HEK293 (cell line): ENCODE results near the gene GALK1.

Source experiments
- ELK4 ChIP-seq: IDR thresholded peaks from 2 replicates; pipeline ENCODE4 v1.6.1; 2011; ENCODE audit warnings: mild to moderate bottlenecking, low read depth, low read length, borderline replicate concordance
- HOXD13 ChIP-seq: sonication (generic); formaldehyde crosslinking; IDR thresholded peaks from 2 replicates; pipeline ENCODE4 v1.8.0; 2022; ENCODE audit warnings: missing genetic modification reagents, borderline replicate concordance
- KLF1 ChIP-seq: fragments of 450-650 bp; formaldehyde crosslinking; IDR thresholded peaks from 2 replicates; pipeline ENCODE4 v1.5.1; 2016; ENCODE audit warnings: missing biosample characterization, missing genetic modification characterization
- TCF7L2 ChIP-seq: IDR thresholded peaks from 2 replicates; pipeline ENCODE4 v1.6.1; 2011; ENCODE audit warnings: low read depth, mild to moderate bottlenecking, inconsistent platforms, low read length, moderate library complexity, borderline replicate concordance
- ZBTB17 ChIP-seq: fragments of 450-650 bp; formaldehyde crosslinking; IDR thresholded peaks from 2 replicates; pipeline ENCODE4 v1.5.1; 2016; ENCODE audit warnings: missing biosample characterization, missing genetic modification characterization
- ZBTB26 ChIP-seq: fragments of 450-650 bp; formaldehyde crosslinking; optimal IDR thresholded peaks from 2 replicates; pipeline ENCODE3; 2016; ENCODE audit warnings: missing biosample characterization, mild to moderate bottlenecking, missing genetic modification characterization
- ZNF138 ChIP-seq: fragments of 450-650 bp; formaldehyde crosslinking; IDR thresholded peaks from 2 replicates; pipeline ENCODE4 v1.5.1; 2016; ENCODE audit warnings: missing biosample characterization, missing genetic modification characterization, borderline replicate concordance
- ZNF530 ChIP-seq: fragments of 450-650 bp; formaldehyde crosslinking; IDR thresholded peaks from 2 replicates; pipeline ENCODE4 v1.5.1; 2016; ENCODE audit warnings: low read depth, missing biosample characterization, missing genetic modification characterization
- ZSCAN23 ChIP-seq: fragments of 450-650 bp; formaldehyde crosslinking; IDR thresholded peaks from 2 replicates; pipeline ENCODE4 v1.5.1; 2016; ENCODE audit warnings: missing biosample characterization, missing genetic modification characterization
- ZXDB ChIP-seq: fragments of 450-650 bp; formaldehyde crosslinking; IDR thresholded peaks from 2 replicates; pipeline ENCODE4 v1.5.1; 2016; ENCODE audit warnings: missing biosample characterization, missing genetic modification characterization
- TF ChIP-seq, protein P1 (sequence below): fragments of 450-650 bp; formaldehyde crosslinking; IDR thresholded peaks from 2 replicates; pipeline ENCODE4 v1.5.1; 2016; ENCODE audit warnings: missing biosample characterization, missing genetic modification characterization
- TF ChIP-seq, protein P2 (sequence below): fragments of 450-650 bp; formaldehyde crosslinking; IDR thresholded peaks from 2 replicates; pipeline ENCODE4 v1.5.1; 2017; ENCODE audit warnings: missing biosample characterization, missing genetic modification characterization
- TF ChIP-seq, protein P3 (sequence below): fragments of 450-650 bp; formaldehyde crosslinking; IDR thresholded peaks from 2 replicates; pipeline ENCODE4 v1.5.1; 2016; ENCODE audit warnings: missing biosample characterization, missing genetic modification characterization

- TF ChIP-seq, protein P1, sequence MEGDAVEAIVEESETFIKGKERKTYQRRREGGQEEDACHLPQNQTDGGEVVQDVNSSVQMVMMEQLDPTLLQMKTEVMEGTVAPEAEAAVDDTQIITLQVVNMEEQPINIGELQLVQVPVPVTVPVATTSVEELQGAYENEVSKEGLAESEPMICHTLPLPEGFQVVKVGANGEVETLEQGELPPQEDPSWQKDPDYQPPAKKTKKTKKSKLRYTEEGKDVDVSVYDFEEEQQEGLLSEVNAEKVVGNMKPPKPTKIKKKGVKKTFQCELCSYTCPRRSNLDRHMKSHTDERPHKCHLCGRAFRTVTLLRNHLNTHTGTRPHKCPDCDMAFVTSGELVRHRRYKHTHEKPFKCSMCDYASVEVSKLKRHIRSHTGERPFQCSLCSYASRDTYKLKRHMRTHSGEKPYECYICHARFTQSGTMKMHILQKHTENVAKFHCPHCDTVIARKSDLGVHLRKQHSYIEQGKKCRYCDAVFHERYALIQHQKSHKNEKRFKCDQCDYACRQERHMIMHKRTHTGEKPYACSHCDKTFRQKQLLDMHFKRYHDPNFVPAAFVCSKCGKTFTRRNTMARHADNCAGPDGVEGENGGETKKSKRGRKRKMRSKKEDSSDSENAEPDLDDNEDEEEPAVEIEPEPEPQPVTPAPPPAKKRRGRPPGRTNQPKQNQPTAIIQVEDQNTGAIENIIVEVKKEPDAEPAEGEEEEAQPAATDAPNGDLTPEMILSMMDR: peak; percentile 34; the same call in 1 of the 2 replicates
- TF ChIP-seq ZXDB (tag by site-specific recombination) (no peak), ZBTB26 (tag by site-specific recombination) (no peak), ZNF530 (tag by site-specific recombination) (no peak), ZNF138 (no peak), ZSCAN23 (tag by site-specific recombination) (no peak), HOXD13 (CRISPR knock-in tag) (no peak), TCF7L2 (no peak), KLF1 (no peak), ZBTB17 (peak; percentile 33; the same call in 1 of the 2 replicates), ELK4 (no peak)
- TF ChIP-seq, protein P2, sequence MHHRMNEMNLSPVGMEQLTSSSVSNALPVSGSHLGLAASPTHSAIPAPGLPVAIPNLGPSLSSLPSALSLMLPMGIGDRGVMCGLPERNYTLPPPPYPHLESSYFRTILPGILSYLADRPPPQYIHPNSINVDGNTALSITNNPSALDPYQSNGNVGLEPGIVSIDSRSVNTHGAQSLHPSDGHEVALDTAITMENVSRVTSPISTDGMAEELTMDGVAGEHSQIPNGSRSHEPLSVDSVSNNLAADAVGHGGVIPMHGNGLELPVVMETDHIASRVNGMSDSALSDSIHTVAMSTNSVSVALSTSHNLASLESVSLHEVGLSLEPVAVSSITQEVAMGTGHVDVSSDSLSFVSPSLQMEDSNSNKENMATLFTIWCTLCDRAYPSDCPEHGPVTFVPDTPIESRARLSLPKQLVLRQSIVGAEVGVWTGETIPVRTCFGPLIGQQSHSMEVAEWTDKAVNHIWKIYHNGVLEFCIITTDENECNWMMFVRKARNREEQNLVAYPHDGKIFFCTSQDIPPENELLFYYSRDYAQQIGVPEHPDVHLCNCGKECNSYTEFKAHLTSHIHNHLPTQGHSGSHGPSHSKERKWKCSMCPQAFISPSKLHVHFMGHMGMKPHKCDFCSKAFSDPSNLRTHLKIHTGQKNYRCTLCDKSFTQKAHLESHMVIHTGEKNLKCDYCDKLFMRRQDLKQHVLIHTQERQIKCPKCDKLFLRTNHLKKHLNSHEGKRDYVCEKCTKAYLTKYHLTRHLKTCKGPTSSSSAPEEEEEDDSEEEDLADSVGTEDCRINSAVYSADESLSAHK (tag by site-specific recombination): no peak
- TF ChIP-seq, protein P3, sequence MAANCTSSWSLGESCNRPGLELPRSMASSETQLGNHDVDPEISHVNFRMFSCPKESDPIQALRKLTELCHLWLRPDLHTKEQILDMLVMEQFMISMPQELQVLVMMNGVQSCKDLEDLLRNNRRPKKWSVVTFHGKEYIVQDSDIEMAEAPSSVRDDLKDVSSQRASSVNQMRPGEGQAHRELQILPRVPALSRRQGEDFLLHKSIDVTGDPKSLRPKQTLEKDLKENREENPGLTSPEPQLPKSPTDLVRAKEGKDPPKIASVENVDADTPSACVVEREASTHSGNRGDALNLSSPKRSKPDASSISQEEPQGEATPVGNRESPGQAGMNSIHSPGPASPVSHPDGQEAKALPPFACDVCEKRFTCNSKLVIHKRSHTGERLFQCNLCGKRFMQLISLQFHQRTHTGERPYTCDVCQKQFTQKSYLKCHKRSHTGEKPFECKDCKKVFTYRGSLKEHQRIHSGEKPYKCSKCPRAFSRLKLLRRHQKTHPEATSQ (tag by site-specific recombination): no peak
These were observed 6.6 kb upstream of the GALK1 start for GRCh38 chr17:75771334-75772281.
